IMR-90 (cell line): ENCODE measurements around the gene ZNF485. TPM values are rescaled to one million over a fixed set of nuclear protein-coding genes. Genes with fewer than 3 reads are reported as not detected.

Source experiments
- ATAC-seq: fragments of 200-7000 bp; cut with Tn5 transposase; 2 replicates; pipeline ENCODE4 v1.9.1; 2020; ENCODE audit warnings: low read depth, mild to moderate bottlenecking, moderate library complexity
- BruUV-seq: library from RNA; stranded (reverse); fragments of 400-500 nt; replicated peaks from 2 replicates; lab custom pipeline; 2021; lab: Mats Ljungman, UMichigan
- CTCF ChIA-PET: fragments of 300-600 bp; formaldehyde crosslinking; extraction: SDS; loops from one replicate; lab custom pipeline; 2021; ENCODE audit warnings: antibody characterized with exemption; lab: Yijun Ruan, JAX
- POLR2A ChIA-PET: fragments of 300-600 bp; sonication (Branson Sonifier 250); formaldehyde crosslinking; loops from one replicate; lab custom pipeline; 2022; ENCODE audit warnings: antibody characterized with exemption; ENCODE audit not compliant: unreplicated experiment; lab: Charles Lee
- DNase-seq: peaks from one replicate; pipeline ENCODE4 v3.0.0; 2013
- H2AFZ ChIP-seq: replicated peaks from 2 replicates; pipeline ENCODE3; 2013; ENCODE audit warnings: low read length, mild to moderate bottlenecking; ENCODE audit not compliant: poor library complexity
- H2AK5ac ChIP-seq: 2 replicates; pipeline ENCODE4 v1.6.1; 2013; ENCODE audit warnings: low read depth, low read length, inconsistent platforms
- H2AK9ac ChIP-seq: replicated peaks from 2 replicates; pipeline ENCODE3; 2013; ENCODE audit warnings: mild to moderate bottlenecking, low read depth, low read length, moderate library complexity; ENCODE audit not compliant: poor library complexity
- H2BK120ac ChIP-seq: 2 replicates; pipeline ENCODE4 v1.6.1; 2013; ENCODE audit warnings: low read depth, low read length, inconsistent platforms
- H2BK15ac ChIP-seq: 3 replicates; pipeline ENCODE4 v1.6.1; 2013; ENCODE audit warnings: low read depth, low read length, inconsistent platforms
- H2BK20ac ChIP-seq: 2 replicates; pipeline ENCODE4 v1.6.1; 2013; ENCODE audit warnings: low read depth, mild to moderate bottlenecking, inconsistent platforms, low read length, moderate library complexity
- H2BK5ac ChIP-seq: 2 replicates; pipeline ENCODE4 v1.6.1; 2013; ENCODE audit warnings: mild to moderate bottlenecking, low read depth, low read length, inconsistent platforms; ENCODE audit not compliant: poor library complexity, severe bottlenecking
- H3K14ac ChIP-seq: replicated peaks from 2 replicates; pipeline ENCODE4 v1.6.1; 2013; ENCODE audit warnings: low read depth, low read length, inconsistent platforms
- H3K18ac ChIP-seq: 2 replicates; pipeline ENCODE4 v1.6.1; 2013; ENCODE audit warnings: low read depth, low read length, control low read depth
- H3K23ac ChIP-seq: 2 replicates; pipeline ENCODE4 v1.6.1; 2013; ENCODE audit warnings: low read depth, low read length, inconsistent platforms
- H3K27ac ChIP-seq: 2 replicates; pipeline ENCODE4 v1.5.1; 2013; ENCODE audit warnings: mild to moderate bottlenecking, control low read depth, low read length; ENCODE audit not compliant: insufficient read depth
- H3K27me3 ChIP-seq: 2 replicates; pipeline ENCODE4 v1.6.1; 2013; ENCODE audit warnings: low read length; ENCODE audit not compliant: control insufficient read depth, insufficient read depth
- H3K36me3 ChIP-seq: 2 replicates; pipeline ENCODE4 v1.6.1; 2013; ENCODE audit warnings: low read length, mixed read lengths; ENCODE audit not compliant: control insufficient read depth, insufficient read depth
- H3K4ac ChIP-seq: 2 replicates; pipeline ENCODE4 v1.6.1; 2013; ENCODE audit warnings: low read depth, low read length, inconsistent platforms
- H3K4me1 ChIP-seq: 2 replicates; pipeline ENCODE4 v1.6.1; 2013; ENCODE audit warnings: low read length, mixed read lengths; ENCODE audit not compliant: control insufficient read depth, insufficient read depth
- H3K4me2 ChIP-seq: 2 replicates; pipeline ENCODE4 v1.6.1; 2013; ENCODE audit warnings: low read depth, mild to moderate bottlenecking, control low read depth, low read length, moderate library complexity
- H3K4me3 ChIP-seq: 2 replicates; pipeline ENCODE4 v1.5.1; 2013; ENCODE audit warnings: low read depth, mild to moderate bottlenecking, control low read depth, low read length, moderate library complexity; ENCODE audit not compliant: insufficient read depth
- H3K56ac ChIP-seq: 2 replicates; pipeline ENCODE4 v1.6.1; 2013; ENCODE audit warnings: low read length, inconsistent platforms; ENCODE audit not compliant: insufficient read depth; ENCODE audit errors: extremely low read depth
- H3K79me1 ChIP-seq, 2 experiments: 2 replicates each; pipeline ENCODE4 v1.6.1; 2013; ENCODE audit warnings: low read length in 2 of 2, inconsistent platforms in 1 of 2, low read depth in 1 of 2
- H3K9ac ChIP-seq: 2 replicates; pipeline ENCODE4 v1.6.1; 2013; ENCODE audit warnings: low read depth, low read length, control low read depth
- H3K9me1 ChIP-seq: 2 replicates; pipeline ENCODE4 v1.6.1; 2013; ENCODE audit warnings: low read length, inconsistent platforms; ENCODE audit not compliant: insufficient read depth
- H3K9me3 ChIP-seq: 2 replicates; pipeline ENCODE4 v1.6.1; 2013; ENCODE audit warnings: low read length; ENCODE audit not compliant: control insufficient read depth, insufficient read depth
- H4K20me1 ChIP-seq: 2 replicates; pipeline ENCODE4 v1.6.1; 2013; ENCODE audit warnings: low read length, inconsistent platforms; ENCODE audit not compliant: insufficient read depth
- H4K5ac ChIP-seq: 2 replicates; pipeline ENCODE4 v1.6.1; 2013; ENCODE audit warnings: mild to moderate bottlenecking, low read depth, low read length, control low read depth
- H4K8ac ChIP-seq, 2 experiments: 2 replicates each; pipeline ENCODE4 v1.6.1; 2013; ENCODE audit warnings: low read depth in 2 of 2, low read length in 2 of 2, control low read depth in 1 of 2, inconsistent platforms in 1 of 2
- H4K91ac ChIP-seq: 2 replicates; pipeline ENCODE4 v1.6.1; 2013; ENCODE audit warnings: low read depth, low read length, inconsistent platforms; ENCODE audit not compliant: insufficient read depth
- BHLHE40 ChIP-seq: fragments of 150-350 bp; IDR thresholded peaks from 2 replicates; pipeline ENCODE4 v1.6.1; 2016; ENCODE audit warnings: mild to moderate bottlenecking, low read depth, low read length
- CHD1 ChIP-seq: IDR thresholded peaks from 2 replicates; pipeline ENCODE4 v1.6.1; 2012; ENCODE audit warnings: low read depth, low read length, improper control_type of control experiment
- CTCF ChIP-seq: conservative IDR thresholded peaks from 2 replicates; pipeline ENCODE4 v1.5.1; 2012; ENCODE audit warnings: mild to moderate bottlenecking, low read depth, low read length, improper control_type of control experiment
- ELK1 ChIP-seq: fragments of 150-350 bp; IDR thresholded peaks from 2 replicates; pipeline ENCODE4 v1.6.1; 2016; ENCODE audit warnings: low read depth, mild to moderate bottlenecking, low read length, moderate library complexity, borderline replicate concordance
- FOS ChIP-seq: fragments of 150-350 bp; IDR thresholded peaks from 2 replicates; pipeline ENCODE4 v1.6.1; 2016; ENCODE audit warnings: low read depth, low read length
- MAFK ChIP-seq: IDR thresholded peaks from 2 replicates; pipeline ENCODE4 v1.6.1; 2012; ENCODE audit warnings: low read depth, low read length, improper control_type of control experiment
- MAZ ChIP-seq: IDR thresholded peaks from 2 replicates; pipeline ENCODE4 v1.6.1; 2012; ENCODE audit warnings: low read depth, mild to moderate bottlenecking, low read length, improper control_type of control experiment, moderate library complexity, borderline replicate concordance
- MXI1 ChIP-seq: IDR thresholded peaks from 2 replicates; pipeline ENCODE4 v1.6.1; 2012; ENCODE audit warnings: low read depth, mild to moderate bottlenecking, low read length, moderate library complexity, borderline replicate concordance
- NFE2L2 ChIP-seq: fragments of 150-350 bp; IDR thresholded peaks from 2 replicates; pipeline ENCODE4 v1.6.1; 2016; ENCODE audit warnings: low read depth, mild to moderate bottlenecking, low read length
- POLR2A ChIP-seq: IDR thresholded peaks from 2 replicates; pipeline ENCODE4 v1.6.1; 2012; ENCODE audit warnings: mild to moderate bottlenecking, low read depth, low read length
- RAD21 ChIP-seq: IDR thresholded peaks from 2 replicates; pipeline ENCODE4 v1.6.1; 2012; ENCODE audit warnings: low read length, improper control_type of control experiment
- RFX5 ChIP-seq: IDR thresholded peaks from 2 replicates; pipeline ENCODE4 v1.8.0; 2012; ENCODE audit warnings: low read depth, mild to moderate bottlenecking, low read length, moderate library complexity
- SMC3 ChIP-seq: fragments of 150-350 bp; IDR thresholded peaks from 2 replicates; pipeline ENCODE4 v1.6.1; 2016; ENCODE audit warnings: low read depth, mild to moderate bottlenecking, antibody characterized with exemption, low read length, moderate library complexity
- USF2 ChIP-seq: fragments of 150-350 bp; IDR thresholded peaks from 2 replicates; pipeline ENCODE4 v1.6.1; 2017; ENCODE audit warnings: mild to moderate bottlenecking, antibody characterized with exemption, low read length, low read depth
- WGBS, 2 experiments: methylation state at CpG; one replicate each; pipeline versions ENCODE4 v1.1.5 to v1.1.7; 2013; ENCODE audit warnings: missing lambda C conversion rate in 2 of 2; ENCODE audit not compliant: insufficient read length in 1 of 2; ENCODE audit errors: extremely low coverage in 2 of 2; 5-methylcytosine and 5-hydroxymethylcytosine counted together
- dilution Hi-C: fragments of 300-500 bp; cut with HindIII; formaldehyde crosslinking; loops from one replicate; pipeline ENCODE4 v1.14.3; 2018; ENCODE audit warnings: low sequenced_read_pairs; ENCODE audit not compliant: unreplicated experiment
- in situ Hi-C: fragments of 300-500 bp; cut with MboI; formaldehyde crosslinking; loops from 3 replicates; pipeline ENCODE4 v1.14.3; 2019; ENCODE audit warnings: low sequenced_read_pairs, inconsistent platforms, mixed read lengths
- intact Hi-C: fragments of 100-400 bp; cut with micrococcal nuclease; formaldehyde crosslinking; loops from 2 replicates; pipeline ENCODE4 v1.10.0; 2022
- polyA plus RNA-seq, 3 experiments: library from polyadenylated mRNA; depleted of rRNA; stranded (reverse); fragments of >200 nt; gene quantifications; 2 replicates each; pipeline ENCODE4 v1.2.3, GENCODE V29; 2012; ENCODE audit warnings: low replicate concordance in 1 of 3
- total RNA-seq: library from RNA; depleted of rRNA; stranded (reverse); fragments of >200 nt; gene quantifications from 2 replicates; pipeline ENCODE4 v1.2.3, GENCODE V29; 2012

Gene ZNF485
- total and polyA plus RNA-seq, 2 of the 4 experiments (the other 2 are of a cell fraction) = 1.0 to 2.2 TPM

GRCh38 chr10:43658227-43658626 is 52.0 kb downstream of the ZNF485 start:
- intact Hi-C loops = no loop called here
- no peaks in the 10 kb centered on the region for H3K9me3 ChIP-seq
- peaks cover 3% of the 10 kb centered on the region; the same call in 1 of the 2 replicates for H3K27me3 ChIP-seq
- no peak overlapping the region for H3K9ac ChIP-seq
- TF ChIP-seq RAD21 (no peak), ELK1 (no peak), POLR2A (no peak), BHLHE40 (no peak), USF2 (no peak), CHD1 (no peak), RFX5 (no peak), FOS (no peak), CTCF (no peak), MAFK (no peak), MXI1 (no peak), SMC3 (no peak), NFE2L2 (no peak), MAZ (no peak)
- in situ Hi-C loops = no loop called here
- no peak overlapping the region for H3K27ac ChIP-seq
- no peak overlapping the region for H3K56ac ChIP-seq
- H3K4ac ChIP-seq = no peak overlapping the region
- H3K14ac ChIP-seq = no peak overlapping the region; the same call in 1 of the 2 replicates
- H2BK120ac ChIP-seq = no peak overlapping the region
- ATAC-seq (no peak), DNase-seq (no peak)
- 58% methylated on average over 7 of the region's 8 CpGs; no CpG with 5 or more reads in 1 of the 2 experiments for WGBS, 2 experiments
- H2BK20ac ChIP-seq = no peak overlapping the region
- CTCF ChIA-PET = interaction anchor here (0.6 kb wide), 1 partner anchor 9 kb away, joined by 3 read pairs; no protein-coding TSS in a partner anchor
- no peak overlapping the region for H2BK15ac ChIP-seq
- no peak overlapping the region for H4K91ac ChIP-seq
- H2BK5ac ChIP-seq = no peak overlapping the region
- H4K20me1 ChIP-seq = no peaks in the 10 kb centered on the region
- no peak overlapping the region for H3K4me2 ChIP-seq
- POLR2A ChIA-PET = no interaction called here
- H3K4me1 ChIP-seq = no peaks in the 10 kb centered on the region
- H2AK5ac ChIP-seq = no peak overlapping the region
- H3K79me1 ChIP-seq = no peaks in the 10 kb centered on the region
- H2AFZ ChIP-seq = no peak overlapping the region
- H3K18ac ChIP-seq = no peak overlapping the region
- no peak overlapping the region for H3K23ac ChIP-seq
- dilution Hi-C loops = no loop called here
- no peak overlapping the region for H4K8ac ChIP-seq
- no TSS peak for BruUV-seq
- H2AK9ac ChIP-seq = no peak overlapping the region
- H3K36me3 ChIP-seq = no peaks in the 10 kb centered on the region
- no peak overlapping the region for H4K5ac ChIP-seq
- no peak overlapping the region for H3K4me3 ChIP-seq
- no peaks in the 10 kb centered on the region for H3K9me1 ChIP-seq
